ENCODE measurements around the gene LRCH4. TPM values are rescaled to one million over a fixed set of nuclear protein-coding genes. Genes with fewer than 3 reads are reported as not detected.

Gene LRCH4
- total RNA-seq, 4 donors from 2014 or later: 16.1 to 53.2 (median 50.0) TPM

GRCh38 chr7:100598425-100598824 is 12.5 kb upstream of the LRCH4 start:
- H3K27me3 ChIP-seq: no peaks in the 10 kb centered on the region
- peaks cover 0 to 21% (median 7%) of the 10 kb centered on the region in 3 donors for H3K4me1 ChIP-seq
- WGBS, 2 donors (ENCODE audit: low coverage in 1 of 2): 86% methylated on average over 4 of the region's 4 CpGs; no CpG with 5 or more reads in 1 of the 2 donors
- no peaks in the 10 kb centered on the region for H3K36me3 ChIP-seq
- no peak for TF ChIP-seq POLR2A (IDR thresholded peaks at IDR 0.05)
- no peaks in the 10 kb centered on the region for H3K9me3 ChIP-seq
- no peak overlapping the region for H3K27ac ChIP-seq
- H3K4me3 ChIP-seq: no peak overlapping the region
- no peak for ATAC-seq

GRCh38 chr7:100595188-100595587 is 9.3 kb upstream of the LRCH4 start:
- TF ChIP-seq POLR2AphosphoS5 (IDR thresholded peaks at IDR 0.05): no peak
- TF ChIP-seq POLR2A (IDR thresholded peaks at IDR 0.05): no peak
- TF ChIP-seq CTCF (IDR thresholded peaks at IDR 0.05): no peak
- no peak for TF ChIP-seq EP300 (IDR thresholded peaks at IDR 0.05)
- no peak overlapping the region for H3K27ac ChIP-seq
- H3K27me3 ChIP-seq: peaks cover 20% of the 10 kb centered on the region
- ATAC-seq: no peak
- H3K4me1 ChIP-seq: peaks cover 0 to 5% (median 0%) of the 10 kb centered on the region in 3 donors
- 97 to 100% methylated on average over 1 to 6 of the region's 7 CpGs for WGBS, 2 donors (ENCODE audit: low coverage in 1 of 2)
- no peak overlapping the region for H3K4me3 ChIP-seq
- no peaks in the 10 kb centered on the region for H3K9me3 ChIP-seq
- no peaks in the 10 kb centered on the region for H3K36me3 ChIP-seq

DNA sequence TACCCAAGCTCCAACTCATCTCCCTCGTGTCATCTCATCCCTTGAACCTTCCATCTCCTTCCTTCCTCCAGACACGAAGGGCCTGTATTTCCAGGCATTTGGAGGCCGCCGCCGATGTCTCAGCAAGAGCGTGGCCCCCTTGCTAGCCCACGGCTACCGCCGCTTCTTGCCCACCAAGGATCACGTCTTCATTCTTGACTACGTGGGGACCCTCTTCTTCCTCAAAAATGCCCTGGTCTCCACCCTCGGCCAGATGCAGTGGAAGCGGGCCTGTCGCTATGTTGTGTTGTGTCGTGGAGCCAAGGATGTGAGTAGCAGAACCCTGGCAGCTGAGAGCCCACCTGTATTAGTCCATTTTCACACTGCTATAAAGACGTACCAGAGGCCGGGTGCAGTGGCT is 5.7 kb upstream of the LRCH4 start:
- WGBS, 2 donors (ENCODE audit: low coverage in 1 of 2): 90 to 96% methylated on average over 2 to 9 of the region's 17 CpGs
- Histone ChIP-seq H3K36me3 (no peaks in the 10 kb centered on the region), H3K4me1 (peaks cover 0 to 24% (median 4%) of the 10 kb centered on the region in 3 donors), H3K27ac (no peak overlapping the region), H3K27me3 (peaks cover 20% of the 10 kb centered on the region), H3K4me3 (no peak overlapping the region), H3K9me3 (no peaks in the 10 kb centered on the region)
- TF ChIP-seq POLR2AphosphoS5 (IDR thresholded peaks at IDR 0.05): no peak
- ATAC-seq: no peak

GRCh38 chr7:100590077-100590737 is 4.3 kb upstream of the LRCH4 start:
- no peaks in the 10 kb centered on the region for H3K36me3 ChIP-seq
- H3K4me3 ChIP-seq: peak overlapping the region in 1 of 2 donors; percentile 29
- no peaks in the 10 kb centered on the region for H3K9me3 ChIP-seq
- no peak for ATAC-seq
- WGBS, 2 donors (ENCODE audit: low coverage in 1 of 2): 14 to 41% methylated on average over 10 to 14 of the region's 20 CpGs
- TF ChIP-seq POLR2A (IDR thresholded peaks at IDR 0.05): no peak
- no peak for TF ChIP-seq POLR2AphosphoS5 (IDR thresholded peaks at IDR 0.05)
- no peak for TF ChIP-seq EP300 (IDR thresholded peaks at IDR 0.05)
- TF ChIP-seq CTCF (IDR thresholded peaks at IDR 0.05): no peak
- H3K27ac ChIP-seq: peak overlapping the region in 3 of 4 donors; percentile 33 to 58 (median 57)
- H3K4me1 ChIP-seq: peaks cover 0 to 28% (median 6%) of the 10 kb centered on the region in 3 donors
- H3K27me3 ChIP-seq: peaks cover 20% of the 10 kb centered on the region

- Histone ChIP-seq H3K27ac (peak overlapping the region in 3 of 4 donors; percentile 28 to 58 (median 57)), H3K4me3 (peak overlapping the region in 1 of 2 donors; percentile 29)
Measured at GRCh38 chr7:100589341-100589947, 3.5 kb upstream of the LRCH4 start.

More at GRCh38 chr7:100589341-100589947, 3.5 kb upstream of the LRCH4 start:
- WGBS, 2 donors (ENCODE audit: low coverage in 1 of 2): 33 to 42% methylated on average over 6 to 7 of the region's 7 CpGs
- Histone ChIP-seq H3K4me1 (peaks cover 0 to 36% (median 14%) of the 10 kb centered on the region in 3 donors), H3K36me3 (no peaks in the 10 kb centered on the region), H3K27me3 (peaks cover 20% of the 10 kb centered on the region), H3K9me3 (no peaks in the 10 kb centered on the region)
- no peak for ATAC-seq
- TF ChIP-seq POLR2A (IDR thresholded peaks at IDR 0.05) (no peak), CTCF (IDR thresholded peaks at IDR 0.05) (no peak), POLR2AphosphoS5 (IDR thresholded peaks at IDR 0.05) (no peak), EP300 (IDR thresholded peaks at IDR 0.05) (no peak)
